ENCODE measurements around the gene PRKG1.
"Not testable (repeated sequence)": the region's sequence is repeated elsewhere in the genome, so short reads cannot be mapped to it uniquely, and the experiment has no call there.

Gene PRKG1

DNA sequence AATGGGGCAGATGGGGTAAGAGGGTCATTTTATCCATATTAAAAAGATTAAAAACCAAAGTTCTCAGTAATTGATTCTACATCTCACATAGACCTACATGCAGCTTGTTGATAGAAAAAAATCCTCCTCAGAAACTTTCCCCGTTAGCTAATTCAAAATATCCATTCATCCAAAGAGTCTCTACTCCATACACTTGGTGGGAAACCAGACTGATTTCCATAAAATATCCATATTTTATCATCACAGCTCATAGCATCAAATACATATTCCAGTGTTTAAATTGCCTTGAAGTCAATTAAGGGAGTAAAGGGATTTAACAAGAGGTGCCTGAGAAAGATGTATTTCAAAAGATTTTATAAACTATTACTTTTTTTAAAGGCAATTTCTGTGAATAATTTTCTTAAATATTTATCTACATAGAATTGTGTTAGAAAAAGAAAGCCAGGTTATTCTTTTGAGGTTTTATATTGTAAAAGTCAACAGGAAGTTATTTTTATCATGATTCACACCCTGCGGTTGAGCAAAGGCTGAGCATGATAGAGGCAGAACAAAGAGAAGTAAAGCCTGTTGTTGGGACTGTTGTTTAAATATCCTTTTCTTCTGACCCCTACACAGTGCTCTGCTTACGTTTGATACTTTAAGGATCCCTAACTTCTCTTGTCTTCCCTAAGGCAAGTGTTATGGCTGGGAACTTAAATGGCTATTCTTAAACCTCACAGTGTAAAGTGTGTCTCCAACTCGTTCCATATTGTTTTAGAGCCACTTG lies 266.7 kb downstream of the PRKG1 start:
- no peak for DNase-seq

GRCh38 chr10:51341745-51342144 lies 267.5 kb downstream of the PRKG1 start:
- DNase-seq, result not testable (repeated sequence)

GRCh38 chr10:51342381-51342780 lies 268.1 kb downstream of the PRKG1 start:
- no peak for DNase-seq

- DNase-seq, result no peak
Observed at GRCh38 chr10:51343391-51343790, 269.1 kb downstream of the PRKG1 start.

GRCh38 chr10:51344371-51344770 lies 270.1 kb downstream of the PRKG1 start:
- no peak for DNase-seq

DNA sequence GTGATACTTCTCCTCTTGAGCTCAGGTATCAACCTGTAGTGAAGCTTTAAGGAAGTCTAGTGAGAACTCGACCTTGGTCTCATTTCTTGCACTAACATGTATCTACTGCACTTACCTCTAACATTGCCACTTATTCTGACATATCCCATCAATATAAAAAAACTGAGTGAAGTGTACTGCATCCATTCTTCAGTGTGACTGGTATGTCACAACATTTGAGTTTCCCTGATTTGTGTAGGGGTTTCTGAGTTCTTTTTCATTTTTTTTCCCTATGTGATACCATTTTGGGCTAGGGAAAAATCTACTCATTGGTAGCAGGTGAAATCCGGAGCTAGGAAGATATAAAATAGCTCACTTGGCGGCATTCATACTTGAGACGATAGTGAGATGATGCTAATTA lies 274.3 kb downstream of the PRKG1 start:
- DNase-seq, result no peak

DNA sequence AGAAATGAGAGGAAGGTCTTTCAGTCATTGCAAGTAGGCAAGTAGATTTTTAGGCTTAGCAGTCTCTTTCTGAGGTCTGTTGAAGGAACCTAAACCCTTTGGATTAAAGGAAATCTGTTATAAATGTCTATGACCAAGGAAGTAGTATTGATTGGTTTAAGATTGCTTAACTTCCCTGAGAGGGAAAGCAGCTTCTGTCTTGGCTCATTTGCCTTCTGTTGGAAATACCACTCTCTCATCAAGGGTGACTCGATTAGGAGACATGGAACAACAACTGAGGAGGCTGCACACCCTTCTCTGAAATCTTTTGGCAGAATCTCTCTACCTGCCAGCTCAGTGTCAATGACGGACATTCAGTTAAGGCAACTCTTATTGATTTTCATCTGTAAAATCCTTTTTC lies 282.9 kb downstream of the PRKG1 start:
- DNase-seq, result no peak

- no peak for DNase-seq
Observed at GRCh38 chr10:51358227-51358626, 283.9 kb downstream of the PRKG1 start.

GRCh38 chr10:51363415-51363814 lies 289.1 kb downstream of the PRKG1 start:
- no peak for DNase-seq

DNA sequence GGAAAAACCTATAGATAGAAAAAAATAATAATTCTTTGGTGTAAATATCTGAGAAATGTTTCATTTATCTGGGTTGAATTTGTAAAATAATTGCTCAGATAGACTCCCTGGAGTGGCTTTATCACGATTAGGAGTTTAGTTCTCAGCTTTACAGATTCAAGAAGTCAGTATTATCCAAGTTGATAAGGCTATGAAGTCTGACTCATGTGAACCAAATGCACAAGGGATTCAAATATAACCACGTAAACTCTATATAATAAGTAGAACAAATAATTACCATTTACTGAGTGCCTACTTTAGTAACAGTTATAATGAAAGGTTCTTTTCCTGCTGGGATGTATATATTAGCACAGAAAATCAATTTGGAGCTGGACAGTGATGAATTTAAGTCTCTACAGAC lies 290.4 kb downstream of the PRKG1 start:
- DNase-seq, result no peak

DNA sequence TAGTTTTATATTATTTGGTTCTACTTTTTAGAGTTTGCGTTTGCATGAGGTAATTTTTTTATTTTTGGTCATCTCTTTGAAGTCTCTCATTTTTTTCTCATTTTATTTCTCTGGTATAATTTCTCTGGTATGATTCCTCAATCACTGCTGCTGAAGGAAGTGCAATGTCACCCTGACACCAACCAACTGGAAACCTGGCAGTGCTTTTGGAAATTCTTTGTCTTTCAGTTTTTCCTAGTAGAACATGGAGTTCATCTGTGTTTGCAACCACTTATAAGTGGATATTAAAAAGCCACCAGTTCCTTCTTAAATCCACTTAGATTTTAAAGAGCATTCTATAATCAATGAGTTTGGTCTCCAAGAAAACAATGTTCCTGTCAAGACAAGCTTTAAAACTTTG lies 291.8 kb downstream of the PRKG1 start:
- DNase-seq, result no peak

DNA sequence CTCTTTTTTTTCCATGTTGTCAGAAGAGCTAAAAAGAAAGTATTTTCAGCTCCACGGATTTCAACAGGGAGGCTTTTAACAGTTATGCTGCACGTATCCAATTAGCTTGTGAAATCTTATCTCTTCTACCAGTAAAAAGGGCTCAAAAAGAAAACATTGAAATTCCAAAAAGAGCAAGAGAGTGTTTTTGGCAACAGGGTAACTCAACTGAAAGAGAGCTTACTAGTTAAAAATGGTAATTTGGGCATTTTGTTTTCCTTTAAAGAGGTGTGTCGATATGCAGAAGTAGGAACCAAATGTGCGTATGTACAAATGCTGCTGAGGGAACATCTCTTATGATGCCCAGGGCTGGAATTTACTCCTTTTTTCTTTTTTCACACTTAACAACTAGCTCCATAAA lies 292.8 kb downstream of the PRKG1 start:
- DNase-seq, result no peak

- no peak for DNase-seq
Observed at GRCh38 chr10:51367694-51368093, 293.4 kb downstream of the PRKG1 start.

DNA sequence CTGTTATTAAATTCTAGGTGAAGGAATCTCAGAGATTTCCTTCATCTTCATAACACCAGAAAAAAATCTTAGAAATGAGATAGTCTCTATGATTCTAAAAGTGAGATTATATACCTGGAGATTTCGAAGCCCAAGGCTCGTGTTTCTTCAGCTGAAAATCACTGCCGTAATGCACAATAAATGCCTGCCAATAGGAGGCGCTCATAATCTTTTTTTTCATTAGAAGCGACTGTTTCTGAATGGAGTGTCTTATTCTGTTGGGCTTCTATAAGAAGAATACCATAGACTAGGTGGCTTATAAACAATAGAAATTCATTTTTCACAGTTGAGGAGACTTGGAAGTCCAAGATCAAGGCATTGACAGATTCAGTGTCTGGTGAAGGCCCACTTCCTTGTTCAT lies 294.7 kb downstream of the PRKG1 start:
- DNase-seq, result no peak

- no peak for DNase-seq
Observed at GRCh38 chr10:51369903-51370302, 295.6 kb downstream of the PRKG1 start.

GRCh38 chr10:51371743-51372142 lies 297.5 kb downstream of the PRKG1 start:
- DNase-seq, result no peak

DNA sequence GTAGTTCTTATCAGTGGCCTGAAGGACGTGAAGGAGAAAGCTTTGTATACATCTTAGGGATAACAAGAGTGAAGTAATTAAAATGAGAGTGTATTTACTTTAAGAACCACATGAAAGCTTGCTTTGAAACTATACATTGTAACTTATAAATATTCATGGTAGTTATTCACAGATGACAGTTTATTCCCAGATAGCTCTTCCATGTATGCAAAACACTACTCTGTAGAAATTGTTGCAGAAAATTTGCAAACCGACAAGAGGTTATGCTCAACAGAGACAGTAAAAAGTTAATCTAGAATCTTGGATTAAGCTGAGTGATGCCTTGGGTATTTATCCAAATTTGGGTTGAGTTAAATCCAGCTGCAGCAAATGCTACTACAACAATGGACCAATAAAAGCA lies 301.5 kb downstream of the PRKG1 start:
- no peak for DNase-seq

DNA sequence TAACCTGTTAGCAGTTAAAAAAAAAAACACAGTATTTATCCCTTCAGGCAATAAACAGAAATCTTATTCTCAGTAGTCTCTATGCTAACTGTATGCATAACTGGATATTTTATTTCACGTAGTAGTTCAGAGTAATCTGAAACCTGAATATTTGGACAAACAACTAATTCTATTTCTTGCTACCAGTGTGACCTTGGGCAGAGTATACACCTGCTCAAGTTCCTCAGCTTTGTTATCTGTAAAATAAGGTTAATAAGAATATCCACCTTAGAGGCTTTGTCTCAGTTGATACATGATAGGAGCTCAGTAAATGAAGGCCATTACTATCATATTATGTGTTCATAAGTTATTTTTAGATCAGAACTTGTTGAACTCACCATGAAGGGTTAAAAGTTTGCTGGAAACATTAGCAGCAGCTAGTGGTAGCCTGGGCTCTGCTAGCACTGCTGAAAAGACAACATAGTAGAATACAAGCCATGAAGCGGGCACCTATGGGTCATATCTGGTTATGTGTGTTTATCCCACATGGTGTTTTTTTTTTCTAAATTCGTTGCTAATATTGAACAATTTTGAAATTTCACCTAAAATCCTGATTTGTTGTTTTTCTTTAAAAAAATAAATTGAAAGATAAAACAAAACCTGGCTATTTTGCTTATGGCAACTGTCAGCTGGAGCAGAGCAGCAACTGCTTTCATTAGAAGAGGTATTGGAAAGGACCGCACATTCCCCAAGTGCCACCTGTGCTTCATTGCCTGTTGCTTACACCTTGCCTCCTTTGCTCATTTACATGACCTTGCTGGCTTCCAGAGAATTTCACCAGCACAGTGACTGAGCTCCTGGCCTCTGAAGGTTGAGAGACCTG lies 303.0 kb downstream of the PRKG1 start:
- no peak for DNase-seq

- no peak for DNase-seq
Observed at GRCh38 chr10:51377932-51378599, 303.8 kb downstream of the PRKG1 start.

- DNase-seq, result no peak
Observed at GRCh38 chr10:51382181-51382580, 307.9 kb downstream of the PRKG1 start.

GRCh38 chr10:51384971-51385370 lies 310.7 kb downstream of the PRKG1 start:
- DNase-seq, result no peak

DNA sequence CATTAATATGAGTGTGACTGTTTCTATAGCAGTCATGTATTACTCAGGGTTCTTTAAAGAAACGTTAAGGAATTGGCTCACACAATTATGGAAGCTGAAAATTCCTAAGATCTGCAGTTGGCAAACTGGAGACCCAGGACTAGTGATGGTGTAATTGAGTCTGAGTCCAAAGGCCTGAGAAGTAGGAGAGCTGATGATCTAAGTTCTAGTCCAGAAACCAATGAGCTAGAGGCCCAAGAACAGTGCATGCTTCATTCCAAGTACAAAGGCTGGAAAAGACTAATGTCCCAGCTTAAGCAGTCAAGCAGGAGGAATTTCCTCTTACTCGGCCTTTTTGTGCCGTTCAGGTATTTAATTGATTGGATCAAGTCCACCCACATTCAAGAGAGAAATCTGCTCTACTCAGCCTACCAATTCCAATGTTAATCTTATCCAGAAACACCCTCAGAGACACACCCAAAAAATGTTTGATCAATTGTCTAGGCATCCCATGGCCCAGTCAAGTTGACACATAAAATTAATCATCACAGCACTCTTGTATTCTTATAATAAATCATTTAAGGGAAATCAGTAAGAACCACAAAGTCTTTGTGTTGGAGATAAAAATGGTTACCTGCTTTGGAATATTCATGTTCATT lies 312.1 kb downstream of the PRKG1 start:
- no peak for DNase-seq

Measured in stimulated activated CD4-positive, alpha-beta T cell treated with anti-CD3 and anti-CD28 coated beads, Interleukin-15, amount 100 ng/mL, for 24 hours (primary cell).